HepG2 (cell line): ENCODE data around the gene DTNB. TPM values are rescaled to one million over a fixed set of nuclear protein-coding genes. Genes with fewer than 3 reads are reported as not detected.

Source experiments
- AHDC1 ChIP-seq: sonication (generic); formaldehyde crosslinking; IDR thresholded peaks from 2 replicates; pipeline ENCODE4 v1.5.1; 2020; ENCODE audit warnings: mild to moderate bottlenecking, missing genetic modification reagents, borderline replicate concordance
- ARNT2 ChIP-seq: sonication (generic); formaldehyde crosslinking; IDR thresholded peaks from 2 replicates; pipeline ENCODE4 v1.8.0; 2022; ENCODE audit warnings: mild to moderate bottlenecking, low read depth, missing genetic modification reagents, moderate library complexity
- ATF4 ChIP-seq, 2 experiments: fragments of 450-650 bp in 1 of 2; sonication (generic) in 1 of 2; formaldehyde crosslinking; IDR thresholded peaks; 2 replicates each; pipeline versions ENCODE4 v1.5.0 to v1.8.0; 2020 to 2022; ENCODE audit warnings: mild to moderate bottlenecking in 1 of 2, missing genetic modification reagents in 1 of 2
- JARID2 ChIP-seq: sonication (generic); formaldehyde crosslinking; IDR thresholded peaks from 2 replicates; pipeline ENCODE4 v1.8.1; 2023; ENCODE audit warnings: missing genetic modification reagents, inconsistent platforms; ENCODE audit not compliant: insufficient replicate concordance
- SALL1 ChIP-seq: sonication (generic); formaldehyde crosslinking; IDR thresholded peaks from 2 replicates; pipeline ENCODE4 v1.8.0; 2022; ENCODE audit warnings: mild to moderate bottlenecking, missing genetic modification reagents
- SRSF4 ChIP-seq: fragments of 200-400 bp; formaldehyde crosslinking; IDR thresholded peaks from one replicate; pipeline ENCODE4 v1.6.1; 2018; ENCODE audit warnings: mild to moderate bottlenecking, low read depth, low read length, moderate library complexity; ENCODE audit not compliant: poor library complexity, severe bottlenecking
- TAF15 ChIP-seq: fragments of 200-400 bp; formaldehyde crosslinking; IDR thresholded peaks from one replicate; pipeline ENCODE4 v1.6.1; 2018; ENCODE audit warnings: mild to moderate bottlenecking, low read depth, low read length; ENCODE audit not compliant: poor library complexity, severe bottlenecking
- ZBTB7B ChIP-seq: sonication (generic); formaldehyde crosslinking; IDR thresholded peaks from 2 replicates; pipeline ENCODE4 v1.4.0; 2020; ENCODE audit warnings: missing genetic modification reagents
- ZNF121 ChIP-seq: sonication (generic); formaldehyde crosslinking; IDR thresholded peaks from 2 replicates; pipeline ENCODE4 v1.5.0; 2020; ENCODE audit warnings: mild to moderate bottlenecking, missing genetic modification reagents
- ZNF224 ChIP-seq: sonication (generic); formaldehyde crosslinking; IDR thresholded peaks from 2 replicates; pipeline ENCODE4 v1.5.0; 2020; ENCODE audit warnings: mild to moderate bottlenecking, missing genetic modification reagents
- ZNF441 ChIP-seq: sonication (generic); formaldehyde crosslinking; IDR thresholded peaks from 2 replicates; pipeline ENCODE4 v1.7.0; 2021; ENCODE audit warnings: missing genetic modification reagents, borderline replicate concordance
- ZNF460 ChIP-seq: sonication (generic); formaldehyde crosslinking; IDR thresholded peaks from 2 replicates; pipeline ENCODE4 v1.5.1; 2020; ENCODE audit warnings: missing genetic modification reagents, mild to moderate bottlenecking, borderline replicate concordance
- ZNF552 ChIP-seq: sonication (generic); formaldehyde crosslinking; IDR thresholded peaks from 2 replicates; pipeline ENCODE4 v1.9.0; 2022; ENCODE audit warnings: missing genetic modification reagents, mild to moderate bottlenecking, borderline replicate concordance
- ZNF574 ChIP-seq: sonication (generic); formaldehyde crosslinking; IDR thresholded peaks from 2 replicates; pipeline ENCODE4 v1.4.0; 2020; ENCODE audit warnings: missing genetic modification reagents
- ZNF580 ChIP-seq: IDR thresholded peaks from 2 replicates; pipeline ENCODE4 v1.6.1; 2016; ENCODE audit warnings: low read depth, borderline replicate concordance
- ZSCAN5A ChIP-seq: sonication (generic); formaldehyde crosslinking; IDR thresholded peaks from 2 replicates; pipeline ENCODE4 v1.8.0; 2022; ENCODE audit warnings: mild to moderate bottlenecking, missing genetic modification reagents, borderline replicate concordance
- polyA plus RNA-seq, 8 experiments: library from polyadenylated mRNA; depleted of rRNA in 3 of 8; stranded (reverse) in 7 of 8; unstranded in 1 of 8; fragments of >200 nt; fragmentation: Illumina TruSeq in 4 of 8; extraction: Trizol in 4 of 8; gene quantifications; 2 replicates each; pipeline versions ENCODE4 v1.2.1 to v1.2.3, GENCODE V29; 2011 to 2016; ENCODE audit warnings: low read depth in 4 of 8, missing spikeins in 1 of 8, mixed read lengths in 1 of 8; ENCODE audit not compliant: insufficient read depth in 1 of 8
- total RNA-seq, 5 experiments: library from RNA; depleted of rRNA; stranded (reverse); fragments of >200 nt; fragmentation: Illumina TruSeq; extraction: Trizol; gene quantifications; 2 replicates each; pipeline ENCODE4 v1.2.3, GENCODE V29; 2016; ENCODE audit warnings: low read depth in 1 of 5

The DTNB gene
- total and polyA plus RNA-seq, 2 of the 13 experiments (the other 11 are each of a cell fraction or from before 2014, with no cell fraction given), result 14.4 to 23.9 TPM

GRCh38 chr2:25376750-25377621, 296.4 kb downstream of the DTNB start (continued):
- no peak for TF ChIP-seq AHDC1 (CRISPR knock-in tag)
- TF ChIP-seq ZNF121 (CRISPR knock-in tag), result no peak
- TF ChIP-seq ZBTB7B, result peak; percentile 77
- TF ChIP-seq ZNF224, result 0 out of 2 replicates have a peak, but pooled peaks have one; percentile 15
- peak; percentile 66 for TF ChIP-seq TAF15
- TF ChIP-seq SRSF4, result no peak
- TF ChIP-seq JARID2 (CRISPR knock-in tag), result no peak
- TF ChIP-seq ZNF460 (CRISPR knock-in tag), result no peak
- TF ChIP-seq ZSCAN5A, result peak; percentile 27; the same call in 1 of the 2 replicates
- TF ChIP-seq ARNT2, result peak; percentile 72
- TF ChIP-seq ZNF441 (CRISPR knock-in tag), result no peak; the same call in 1 of the 2 replicates
- peak; percentile 22; the same call in 1 of the 2 replicates for TF ChIP-seq ZNF580 (CRISPR knock-in tag)
- TF ChIP-seq ZNF552 (CRISPR knock-in tag), result peak; percentile 29; the same call in 1 of the 2 replicates
- TF ChIP-seq ATF4 (CRISPR knock-in tag; IDR thresholded peaks at IDR 0.05), result peak in 1 of 2 experiments; percentile 30; a peak in 1 of 4 replicates
- peak; percentile 72 for TF ChIP-seq ZNF574
- TF ChIP-seq SALL1, result peak; percentile 84
